Measurements from ENCODE around the gene ZSWIM4. TPM values are rescaled to one million over a fixed set of nuclear protein-coding genes. Genes with fewer than 3 reads are reported as not detected.

Gene ZSWIM4
- total and polyA plus RNA-seq, 2 of the 4 experiments (the other 2 are of a cell fraction): 2.2 to 6.2 TPM

DNA sequence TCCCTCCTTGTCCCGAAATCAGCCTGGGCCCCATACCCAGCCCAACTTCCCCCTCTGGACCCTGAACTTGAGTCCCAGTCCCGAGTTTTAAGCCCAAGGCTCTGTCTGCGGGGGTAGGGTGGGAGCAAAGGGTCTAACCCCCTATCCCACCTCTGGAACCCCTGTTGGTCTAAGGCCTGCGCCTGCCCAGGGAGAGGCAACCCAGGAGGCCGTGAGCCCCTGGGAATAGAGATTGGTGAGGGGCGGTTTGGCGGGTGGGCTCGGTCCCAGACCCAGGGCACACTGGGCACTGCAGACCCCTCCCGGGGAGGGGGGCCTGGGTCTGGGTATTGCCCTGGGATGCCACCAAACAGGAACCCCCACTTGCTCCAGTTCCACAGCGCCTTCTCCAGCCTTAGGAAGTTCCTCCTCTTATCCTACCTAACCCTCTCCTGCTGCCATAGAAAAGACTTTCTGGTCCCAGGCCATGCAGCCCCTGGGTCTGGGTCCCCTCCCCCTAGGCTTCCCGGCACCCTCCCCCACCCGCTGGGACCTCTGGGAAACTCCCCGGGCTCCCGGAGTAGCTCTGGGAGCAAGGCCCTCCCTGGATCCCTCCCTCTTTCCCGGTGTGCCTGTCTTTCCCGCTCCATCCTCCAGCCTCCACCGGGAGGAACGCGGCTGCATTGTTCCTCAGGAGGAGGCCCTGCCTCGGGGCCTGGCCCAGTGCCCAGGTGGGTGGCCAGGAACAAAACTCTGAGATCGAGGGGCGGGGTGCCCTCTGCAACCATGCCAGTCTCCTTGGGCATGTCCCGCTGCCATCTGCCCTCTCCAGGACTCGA is 48.1 kb downstream of the ZSWIM4 start (continued):
- TF ChIP-seq, protein P1, sequence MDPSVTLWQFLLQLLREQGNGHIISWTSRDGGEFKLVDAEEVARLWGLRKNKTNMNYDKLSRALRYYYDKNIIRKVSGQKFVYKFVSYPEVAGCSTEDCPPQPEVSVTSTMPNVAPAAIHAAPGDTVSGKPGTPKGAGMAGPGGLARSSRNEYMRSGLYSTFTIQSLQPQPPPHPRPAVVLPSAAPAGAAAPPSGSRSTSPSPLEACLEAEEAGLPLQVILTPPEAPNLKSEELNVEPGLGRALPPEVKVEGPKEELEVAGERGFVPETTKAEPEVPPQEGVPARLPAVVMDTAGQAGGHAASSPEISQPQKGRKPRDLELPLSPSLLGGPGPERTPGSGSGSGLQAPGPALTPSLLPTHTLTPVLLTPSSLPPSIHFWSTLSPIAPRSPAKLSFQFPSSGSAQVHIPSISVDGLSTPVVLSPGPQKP (IDR thresholded peaks at IDR 0.05; ENCODE audit: borderline replicate concordance, low read depth, low read length): no peak

DNA sequence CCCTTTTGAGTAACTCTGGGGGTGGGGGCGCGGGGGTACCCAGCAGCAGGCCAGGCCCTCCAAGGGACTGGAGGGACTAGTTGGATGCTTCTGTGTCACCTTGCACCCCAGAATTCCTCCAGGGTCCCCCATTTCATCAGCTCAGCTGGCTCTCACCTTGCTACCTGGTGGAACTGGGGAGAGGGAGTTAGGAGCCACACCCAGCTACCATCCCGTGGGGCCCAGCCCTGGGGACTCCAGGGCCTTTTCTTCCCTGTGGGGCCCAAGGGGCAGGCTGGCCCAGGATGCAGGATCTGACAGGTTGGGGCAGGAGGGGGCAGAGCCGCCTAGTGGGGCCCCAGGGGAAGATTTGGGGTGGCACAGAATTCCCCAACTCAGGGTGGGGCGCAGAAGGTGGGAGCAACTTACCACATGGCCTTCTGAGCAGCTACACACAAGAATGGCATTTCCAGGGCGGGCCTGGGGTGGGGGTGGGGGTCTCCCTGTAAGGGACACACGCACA is 48.9 kb downstream of the ZSWIM4 start:
- intact Hi-C loops (cut with micrococcal nuclease) (no loop called here), dilution Hi-C loops (cut with HindIII; ENCODE audit: low sequenced_read_pairs, unreplicated experiment) (no loop called here), in situ Hi-C loops (cut with MboI; ENCODE audit: low sequenced_read_pairs) (loop anchor here (10.0 to 25.0 kb wide), 2 partner anchors 689 to 1057 kb away; partner anchors contain the start of genes HOOK2, IER2, JUNB and STX10)
- Histone ChIP-seq H4K20me1 (ENCODE audit: insufficient read depth, low read length) (peaks cover 34% of the 10 kb centered on the region), H3K18ac (ENCODE audit: low read depth, low read length) (no peak overlapping the region), H3K27ac (ENCODE audit: insufficient read depth, low read length) (no peak overlapping the region), H2BK15ac (ENCODE audit: low read depth, low read length) (0 out of 3 replicates have a peak overlapping the region, but pooled peaks have one; percentile 65), H2BK120ac (ENCODE audit: low read depth, low read length) (peak overlapping the region; percentile 92), H3K27me3 (ENCODE audit: control insufficient read depth, insufficient read depth, low read length) (no peaks in the 10 kb centered on the region), H2AK5ac (ENCODE audit: low read depth, low read length) (peak overlapping the region; percentile 97), H3K79me1 (ENCODE audit: low read depth in 1 of 2, low read length in 2 of 2) (peaks cover 15 to 51% of the 10 kb centered on the region in 2 experiments), H3K4ac (ENCODE audit: low read depth, low read length) (peak overlapping the region; percentile 98), H3K56ac (ENCODE audit: extremely low read depth, insufficient read depth, low read length) (no peak overlapping the region), H2BK20ac (ENCODE audit: low read depth, low read length) (peak overlapping the region; percentile 47; the same call in 1 of the 2 replicates), H4K91ac (ENCODE audit: insufficient read depth, low read depth, low read length) (no peak overlapping the region), H3K23ac (ENCODE audit: low read depth, low read length) (no peak overlapping the region), H3K9me3 (ENCODE audit: control insufficient read depth, insufficient read depth, low read length) (no peaks in the 10 kb centered on the region), H3K9ac (ENCODE audit: low read depth, low read length) (no peak overlapping the region), H3K9me1 (ENCODE audit: insufficient read depth, low read length) (peaks cover 7% of the 10 kb centered on the region; the same call in 1 of the 2 replicates), H3K14ac (replicated peaks; ENCODE audit: low read depth, low read length) (peak overlapping the region; percentile 0; the same call in 1 of the 2 replicates), H3K4me2 (ENCODE audit: low read depth, low read length) (no peak overlapping the region), H2BK5ac (ENCODE audit: low read depth, low read length, poor library complexity, severe bottlenecking) (peak overlapping the region; percentile 57), H2AK9ac (replicated peaks; ENCODE audit: low read depth, low read length, poor library complexity) (peak overlapping the region; percentile 57), H3K36me3 (ENCODE audit: control insufficient read depth, insufficient read depth, low read length) (peaks cover 1% of the 10 kb centered on the region; the same call in 1 of the 2 replicates), H4K8ac (ENCODE audit: low read depth in 2 of 2, low read length in 2 of 2) (peak overlapping the region in 1 of 2 experiments; percentile 53; a peak in 1 of 4 replicates), H3K4me1 (ENCODE audit: control insufficient read depth, insufficient read depth, low read length) (peaks cover 28% of the 10 kb centered on the region), H2AFZ (replicated peaks; ENCODE audit: low read length, poor library complexity) (no peak overlapping the region), H4K5ac (ENCODE audit: low read depth, low read length) (no peak overlapping the region), H3K4me3 (ENCODE audit: insufficient read depth, low read depth, low read length) (no peak overlapping the region)
- ATAC-seq (ENCODE audit: low read depth) (no peak), DNase-seq (no peak)
- CTCF ChIA-PET: no interaction called here
- BruUV-seq (replicated peaks): no TSS peak
- POLR2A ChIA-PET (ENCODE audit: unreplicated experiment): interaction anchor here (0.6 kb wide), 1 partner anchor 9 kb away, joined by 4 read pairs; no protein-coding TSS in a partner anchor
- no peak for TF ChIP-seq CHD1 (IDR thresholded peaks at IDR 0.05; ENCODE audit: low read depth, low read length)
- no CpG with 5 or more reads among the region's 7 CpGs for WGBS, 2 experiments (ENCODE audit: extremely low coverage in 2 of 2, insufficient read length in 1 of 2)
